ENCODE measurements around the gene CAPS.
A peak's percentile ranks its signal among the peaks of the same experiment; 100 is the strongest.

Gene CAPS

GRCh38 chr19:5891938-5892771 lies 21.9 kb upstream of the CAPS start:
- DNase-seq (ENCODE audit: low read depth): no peak

GRCh38 chr19:5892772-5893275 lies 21.2 kb upstream of the CAPS start:
- no peak for DNase-seq (ENCODE audit: low read depth)

GRCh38 chr19:5893296-5893903 lies 20.7 kb upstream of the CAPS start:
- no peak for DNase-seq (ENCODE audit: low read depth)

GRCh38 chr19:5893907-5894703 lies 19.9 kb upstream of the CAPS start:
- DNase-seq (ENCODE audit: low read depth): no peak

GRCh38 chr19:5894704-5895349 lies 19.2 kb upstream of the CAPS start:
- no peak for DNase-seq (ENCODE audit: low read depth)

GRCh38 chr19:5895409-5895808 lies 18.6 kb upstream of the CAPS start:
- no peak for DNase-seq (ENCODE audit: low read depth)

- no peak for DNase-seq (ENCODE audit: low read depth)
Measured at GRCh38 chr19:5895890-5896289, 18.2 kb upstream of the CAPS start.

- DNase-seq (ENCODE audit: low read depth): no peak
Measured at GRCh38 chr19:5896365-5897076, 17.5 kb upstream of the CAPS start.

GRCh38 chr19:5897189-5897969 lies 16.7 kb upstream of the CAPS start:
- DNase-seq (ENCODE audit: low read depth): no peak

GRCh38 chr19:5899728-5900526 lies 14.1 kb upstream of the CAPS start:
- no peak for DNase-seq (ENCODE audit: low read depth)

GRCh38 chr19:5900976-5901375 lies 13.1 kb upstream of the CAPS start:
- no peak for DNase-seq (ENCODE audit: low read depth)

- DNase-seq (ENCODE audit: low read depth): no peak
Measured at GRCh38 chr19:5903056-5903623, 10.9 kb upstream of the CAPS start.

- DNase-seq (ENCODE audit: low read depth): peak; percentile 95
Measured at GRCh38 chr19:5903624-5904351, 10.3 kb upstream of the CAPS start, which contains the start of gene NDUFA11. Gene NDUFA11 (minus strand): TSS chr19:5903790. CDS start chr19:5903708, 82 bp downstream.

- DNase-seq (ENCODE audit: low read depth): peak; percentile 100
Measured at GRCh38 chr19:5904352-5905113, 9.5 kb upstream of the CAPS start, which contains the start of gene VMAC. Gene VMAC (plus strand): TSS chr19:5904872. CDS start chr19:5904891, 19 bp downstream.

GRCh38 chr19:5905114-5905778 lies 8.8 kb upstream of the CAPS start:
- no peak for DNase-seq (ENCODE audit: low read depth)

- DNase-seq (ENCODE audit: low read depth): no peak
Measured at GRCh38 chr19:5907241-5907640, 6.8 kb upstream of the CAPS start.

GRCh38 chr19:5908773-5909442 lies 5.1 kb upstream of the CAPS start:
- DNase-seq (ENCODE audit: low read depth): no peak

All from activated gamma-delta T cell treated with anti-CD3 and anti-CD28 coated beads, Interleukin-2, amount 50 U/mL, for 16 hours (primary cell).